GM21381 (cell line): ENCODE data around the gene SPATA17.

ENCODE experiments used
- ATAC-seq: cut with Tn5 transposase; IDR thresholded peaks from one replicate; pipeline ENCODE4 v1.9.1; 2021; ENCODE audit warnings: mild to moderate bottlenecking, moderate library complexity; ENCODE audit not compliant: unreplicated experiment

The SPATA17 gene

GRCh38 chr1:217846733-217847132, 215.6 kb downstream of the SPATA17 start:
- ATAC-seq = no peak

- ATAC-seq = no peak
Observed at GRCh38 chr1:217847643-217848042, 216.5 kb downstream of the SPATA17 start.

GRCh38 chr1:217856342-217857034, 225.3 kb downstream of the SPATA17 start:
- ATAC-seq = no peak

GRCh38 chr1:217857061-217857460, 225.9 kb downstream of the SPATA17 start:
- no peak for ATAC-seq

- ATAC-seq = no peak
Observed at GRCh38 chr1:217861658-217862057, 230.5 kb downstream of the SPATA17 start.

- ATAC-seq = no peak
Observed at GRCh38 chr1:217867446-217867995, 236.4 kb downstream of the SPATA17 start.

GRCh38 chr1:217871955-217872354, 240.8 kb downstream of the SPATA17 start:
- no peak for ATAC-seq

- ATAC-seq = no peak
Observed at GRCh38 chr1:217875229-217875628, 244.1 kb downstream of the SPATA17 start.

GRCh38 chr1:217876401-217876800, 245.3 kb downstream of the SPATA17 start:
- no peak for ATAC-seq

GRCh38 chr1:217876896-217877295, 245.8 kb downstream of the SPATA17 start:
- no peak for ATAC-seq

- no peak for ATAC-seq
Observed at GRCh38 chr1:217881131-217881543, 250.0 kb downstream of the SPATA17 start.

GRCh38 chr1:217881607-217882332, 250.6 kb downstream of the SPATA17 start:
- no peak for ATAC-seq

GRCh38 chr1:217885181-217885580, 254.0 kb downstream of the SPATA17 start:
- no peak for ATAC-seq

GRCh38 chr1:217888328-217888727, 257.2 kb downstream of the SPATA17 start:
- ATAC-seq = no peak

- ATAC-seq = no peak
Observed at GRCh38 chr1:217889401-217889800, 258.3 kb downstream of the SPATA17 start.

GRCh38 chr1:217891966-217892365, 260.8 kb downstream of the SPATA17 start:
- ATAC-seq = no peak

- no peak for ATAC-seq
Observed at GRCh38 chr1:217892750-217893149, 261.6 kb downstream of the SPATA17 start.

GRCh38 chr1:217895841-217896240, 264.7 kb downstream of the SPATA17 start:
- no peak for ATAC-seq

GRCh38 chr1:217896490-217896889, 265.3 kb downstream of the SPATA17 start:
- ATAC-seq = no peak

GRCh38 chr1:217897100-217897499, 266.0 kb downstream of the SPATA17 start:
- ATAC-seq = no peak

GRCh38 chr1:217899614-217900013, 268.5 kb downstream of the SPATA17 start:
- ATAC-seq = no peak

- no peak for ATAC-seq
Observed at GRCh38 chr1:217907504-217907903, 276.4 kb downstream of the SPATA17 start.
